ENCODE measurements around the gene IARS2. TPM values are rescaled to one million over a fixed set of nuclear protein-coding genes. Genes with fewer than 3 reads are reported as not detected.

Gene IARS2
- polyA plus RNA-seq, 3 donors, result 11.8 to 42.6 (median 36.8) TPM

DNA sequence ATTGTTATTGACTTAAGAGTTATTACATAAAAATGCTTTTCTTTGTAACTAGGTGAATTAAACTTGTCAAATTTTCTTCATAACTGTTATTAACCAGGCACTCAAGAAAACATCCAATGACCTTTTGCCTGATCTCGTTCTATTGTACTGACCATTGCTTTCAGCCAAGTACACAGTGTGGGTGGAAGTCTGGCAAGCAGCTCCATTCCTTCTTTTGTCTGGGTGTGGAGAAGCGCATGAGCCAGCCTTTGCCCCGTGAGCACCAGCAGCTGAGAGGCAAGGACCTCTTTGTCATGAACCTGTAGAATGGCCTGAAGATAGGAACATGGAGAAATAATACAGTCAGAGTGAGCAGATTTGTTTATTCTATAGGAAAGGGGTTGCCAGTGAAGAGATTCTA, 57.5 kb downstream of the IARS2 start:
- no peaks in the 10 kb centered on the region for H3K79me2 ChIP-seq (ENCODE audit: insufficient read depth, low read length)
- no peaks in the 10 kb centered on the region for H3K27me3 Mint-ChIP-seq (ENCODE audit: low read depth in 3 of 3)
- 100% methylated on average over 2 of the region's 3 CpGs for WGBS (ENCODE audit: insufficient coverage)
- H3K9ac ChIP-seq (ENCODE audit: insufficient read depth, low read length, poor library complexity, severe bottlenecking), result no peak overlapping the region
- H2AFZ ChIP-seq (ENCODE audit: insufficient read depth, low read depth, low read length, poor library complexity, severe bottlenecking), result no peak overlapping the region
- H3K27ac ChIP-seq (ENCODE audit: low read depth in 1 of 2, low read length in 2 of 2), result no peak overlapping the region
- no peak overlapping the region for H3K4me3 ChIP-seq (replicated peaks in 1 of 3; ENCODE audit: low read depth in 2 of 3, low read length in 3 of 3)
- H3K4me2 ChIP-seq (replicated peaks; ENCODE audit: extremely low read depth, low read length, poor library complexity, severe bottlenecking), result no peak overlapping the region
- no peak overlapping the region for H3K4me3 Mint-ChIP-seq
- no peak for DNase-seq
- intact Hi-C loops (cut with micrococcal nuclease), result no loop called here
- H3K36me3 ChIP-seq (replicated peaks in 1 of 2; ENCODE audit: control insufficient read depth in 1 of 2, insufficient read depth in 2 of 2, low read length in 2 of 2), result peaks cover 67 to 97% of the 10 kb centered on the region in 2 donors
- peaks cover 57 to 72% of the 10 kb centered on the region in 2 donors for H3K36me3 Mint-ChIP-seq
- peak overlapping the region in 2 of 7 donors; percentile 52 to 55 for H3K27ac Mint-ChIP-seq
- peaks cover 0 to 3% (median 0%) of the 10 kb centered on the region in 7 donors for H3K9me3 Mint-ChIP-seq
- H3K4me1 Mint-ChIP-seq, result no peaks in the 10 kb centered on the region
- H3K4me1 ChIP-seq (ENCODE audit: control insufficient read depth in 1 of 2, insufficient read depth in 2 of 2, low read length in 2 of 2), result no peaks in the 10 kb centered on the region
- TF ChIP-seq, protein P1, sequence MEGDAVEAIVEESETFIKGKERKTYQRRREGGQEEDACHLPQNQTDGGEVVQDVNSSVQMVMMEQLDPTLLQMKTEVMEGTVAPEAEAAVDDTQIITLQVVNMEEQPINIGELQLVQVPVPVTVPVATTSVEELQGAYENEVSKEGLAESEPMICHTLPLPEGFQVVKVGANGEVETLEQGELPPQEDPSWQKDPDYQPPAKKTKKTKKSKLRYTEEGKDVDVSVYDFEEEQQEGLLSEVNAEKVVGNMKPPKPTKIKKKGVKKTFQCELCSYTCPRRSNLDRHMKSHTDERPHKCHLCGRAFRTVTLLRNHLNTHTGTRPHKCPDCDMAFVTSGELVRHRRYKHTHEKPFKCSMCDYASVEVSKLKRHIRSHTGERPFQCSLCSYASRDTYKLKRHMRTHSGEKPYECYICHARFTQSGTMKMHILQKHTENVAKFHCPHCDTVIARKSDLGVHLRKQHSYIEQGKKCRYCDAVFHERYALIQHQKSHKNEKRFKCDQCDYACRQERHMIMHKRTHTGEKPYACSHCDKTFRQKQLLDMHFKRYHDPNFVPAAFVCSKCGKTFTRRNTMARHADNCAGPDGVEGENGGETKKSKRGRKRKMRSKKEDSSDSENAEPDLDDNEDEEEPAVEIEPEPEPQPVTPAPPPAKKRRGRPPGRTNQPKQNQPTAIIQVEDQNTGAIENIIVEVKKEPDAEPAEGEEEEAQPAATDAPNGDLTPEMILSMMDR (IDR thresholded peaks at IDR 0.05), result no peak
- H3K9me3 ChIP-seq (replicated peaks in 1 of 2; ENCODE audit: control insufficient read depth in 1 of 2, insufficient read depth in 1 of 2, low read length in 2 of 2), result no peaks in the 10 kb centered on the region
- H3K27me3 ChIP-seq (ENCODE audit: control insufficient read depth in 2 of 2, insufficient read depth in 2 of 2, low read length in 2 of 2), result no peaks in the 10 kb centered on the region
- H4K20me1 ChIP-seq (ENCODE audit: insufficient read depth, low read length), result no peaks in the 10 kb centered on the region

DNA sequence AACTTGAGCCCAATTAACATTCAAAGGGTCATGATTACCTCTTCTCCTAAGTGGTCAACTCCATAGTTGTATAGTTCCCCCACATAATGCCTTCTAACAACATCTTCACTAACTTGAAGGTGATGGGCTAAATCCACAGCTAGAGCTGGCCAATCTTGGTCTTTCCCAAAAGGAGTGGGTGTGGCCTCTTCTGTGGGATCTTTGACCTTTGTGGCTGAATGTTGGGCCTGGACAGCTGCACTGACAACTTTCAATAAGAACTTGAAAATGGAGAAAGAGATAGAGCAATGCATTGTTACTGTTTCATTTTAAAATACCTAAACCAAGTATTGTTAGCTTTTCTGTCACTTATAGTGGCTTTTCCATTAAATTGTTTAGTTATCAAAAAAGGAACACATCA, 59.2 kb downstream of the IARS2 start:
- Histone ChIP-seq H3K4me2 (replicated peaks; ENCODE audit: extremely low read depth, low read length, poor library complexity, severe bottlenecking) (no peak overlapping the region), H3K36me3 (replicated peaks in 1 of 2; ENCODE audit: control insufficient read depth in 1 of 2, insufficient read depth in 2 of 2, low read length in 2 of 2) (peaks cover 73 to 97% of the 10 kb centered on the region in 2 donors), H3K27me3 (ENCODE audit: control insufficient read depth in 2 of 2, insufficient read depth in 2 of 2, low read length in 2 of 2) (no peaks in the 10 kb centered on the region), H3K4me1 (ENCODE audit: control insufficient read depth in 1 of 2, insufficient read depth in 2 of 2, low read length in 2 of 2) (no peaks in the 10 kb centered on the region), H3K9ac (ENCODE audit: insufficient read depth, low read length, poor library complexity, severe bottlenecking) (no peak overlapping the region), H3K79me2 (ENCODE audit: insufficient read depth, low read length) (no peaks in the 10 kb centered on the region), H4K20me1 (ENCODE audit: insufficient read depth, low read length) (no peaks in the 10 kb centered on the region), H2AFZ (ENCODE audit: insufficient read depth, low read depth, low read length, poor library complexity, severe bottlenecking) (no peak overlapping the region), H3K9me3 (replicated peaks in 1 of 2; ENCODE audit: control insufficient read depth in 1 of 2, insufficient read depth in 1 of 2, low read length in 2 of 2) (no peaks in the 10 kb centered on the region), H3K27ac (ENCODE audit: low read depth in 1 of 2, low read length in 2 of 2) (peak overlapping the region in 1 of 2 donors; percentile 14), H3K4me3 (replicated peaks in 1 of 3; ENCODE audit: low read depth in 2 of 3, low read length in 3 of 3) (no peak overlapping the region)
- DNase-seq, result no peak
- peaks cover 59 to 72% of the 10 kb centered on the region in 2 donors for H3K36me3 Mint-ChIP-seq
- intact Hi-C loops (cut with micrococcal nuclease), result no loop called here
- H3K27me3 Mint-ChIP-seq (ENCODE audit: low read depth in 3 of 3), result no peaks in the 10 kb centered on the region
- H3K4me1 Mint-ChIP-seq, result no peaks in the 10 kb centered on the region
- H3K27ac Mint-ChIP-seq, result no peak overlapping the region
- no peaks in the 10 kb centered on the region for H3K9me3 Mint-ChIP-seq
- H3K4me3 Mint-ChIP-seq, result no peak overlapping the region
- TF ChIP-seq, protein P1 (IDR thresholded peaks at IDR 0.05), result no peak
